ENCODE results near the gene RTN4RL1.
A peak's percentile ranks its signal among the peaks of the same experiment; 100 is the strongest.

The RTN4RL1 gene

DNA sequence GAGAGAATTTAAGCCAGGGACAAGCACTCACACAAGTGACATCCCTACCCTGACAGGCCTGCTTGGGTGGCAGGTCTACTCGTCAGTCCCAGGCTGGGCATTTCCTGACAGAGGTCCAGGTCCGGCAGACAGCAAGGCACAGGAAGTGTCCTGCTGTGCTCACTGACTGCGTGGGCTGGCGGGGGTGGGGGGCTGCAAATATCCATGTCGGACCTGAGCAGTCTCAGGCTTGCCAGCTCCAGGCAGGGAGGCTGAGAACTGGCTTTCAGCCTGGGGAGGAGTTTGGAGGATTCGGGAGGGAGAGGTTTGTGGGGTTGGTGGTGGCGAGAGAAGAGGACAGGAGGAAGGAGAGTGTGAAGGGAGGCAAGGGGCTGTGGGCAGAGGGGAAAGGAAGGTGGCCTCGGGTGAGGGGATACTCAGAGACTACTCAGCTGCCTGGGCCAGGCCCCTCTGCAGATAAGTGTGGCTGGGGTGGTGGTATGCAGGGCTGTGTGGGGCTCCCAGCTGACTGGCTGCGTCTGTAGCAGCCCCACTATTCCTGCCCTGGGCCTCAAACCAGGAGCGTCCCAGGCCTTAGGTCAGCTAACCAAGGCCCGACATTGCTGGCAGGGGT, 37.5 kb upstream of the RTN4RL1 start:
- no peak for DNase-seq
- Mint-ChIP-seq H3K4me1 (peaks cover 75% of the 10 kb centered on the region), H3K27ac (peak overlapping the region in 1 of 2 donors; percentile 83)

DNA sequence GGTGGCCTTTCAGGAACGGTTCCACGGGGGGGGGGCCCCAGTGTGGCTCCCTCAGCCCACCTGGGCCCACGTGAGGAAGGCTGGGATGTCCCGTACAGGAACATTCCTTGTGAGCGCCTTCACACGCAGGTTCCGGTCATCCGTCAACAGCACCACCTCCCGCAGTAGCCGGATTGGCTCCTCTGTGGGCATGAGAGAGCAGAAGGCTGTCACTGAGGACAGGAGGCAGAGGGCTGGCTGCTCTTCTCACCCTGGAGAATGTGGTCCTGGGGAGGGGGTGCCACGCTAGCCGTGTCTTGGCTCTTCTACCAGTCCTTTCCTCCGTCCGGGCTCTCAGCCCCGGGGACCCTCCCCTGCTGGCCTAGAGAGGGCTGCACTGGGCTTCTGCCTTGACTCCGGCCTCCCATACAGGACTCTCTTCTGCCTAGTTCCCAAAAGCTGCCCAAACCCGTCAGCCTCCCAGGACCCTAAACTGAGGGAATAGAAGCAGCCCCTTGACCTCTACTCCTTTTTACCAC, 36.4 kb upstream of the RTN4RL1 start:
- Mint-ChIP-seq H3K27ac (peak overlapping the region in 1 of 2 donors; percentile 89), H3K4me3 (no peak overlapping the region), H3K4me1 (peaks cover 67% of the 10 kb centered on the region), H3K9me3 (no peaks in the 10 kb centered on the region), H3K27me3 (no peaks in the 10 kb centered on the region)
- ATAC-seq (no peak), DNase-seq (no peak)

More for the DNA sequence above, 37.5 kb upstream of the RTN4RL1 start:
- no peak for ATAC-seq
- H3K27me3 Mint-ChIP-seq, result no peaks in the 10 kb centered on the region
- no peaks in the 10 kb centered on the region for H3K9me3 Mint-ChIP-seq
- H3K4me3 Mint-ChIP-seq, result no peak overlapping the region

DNA sequence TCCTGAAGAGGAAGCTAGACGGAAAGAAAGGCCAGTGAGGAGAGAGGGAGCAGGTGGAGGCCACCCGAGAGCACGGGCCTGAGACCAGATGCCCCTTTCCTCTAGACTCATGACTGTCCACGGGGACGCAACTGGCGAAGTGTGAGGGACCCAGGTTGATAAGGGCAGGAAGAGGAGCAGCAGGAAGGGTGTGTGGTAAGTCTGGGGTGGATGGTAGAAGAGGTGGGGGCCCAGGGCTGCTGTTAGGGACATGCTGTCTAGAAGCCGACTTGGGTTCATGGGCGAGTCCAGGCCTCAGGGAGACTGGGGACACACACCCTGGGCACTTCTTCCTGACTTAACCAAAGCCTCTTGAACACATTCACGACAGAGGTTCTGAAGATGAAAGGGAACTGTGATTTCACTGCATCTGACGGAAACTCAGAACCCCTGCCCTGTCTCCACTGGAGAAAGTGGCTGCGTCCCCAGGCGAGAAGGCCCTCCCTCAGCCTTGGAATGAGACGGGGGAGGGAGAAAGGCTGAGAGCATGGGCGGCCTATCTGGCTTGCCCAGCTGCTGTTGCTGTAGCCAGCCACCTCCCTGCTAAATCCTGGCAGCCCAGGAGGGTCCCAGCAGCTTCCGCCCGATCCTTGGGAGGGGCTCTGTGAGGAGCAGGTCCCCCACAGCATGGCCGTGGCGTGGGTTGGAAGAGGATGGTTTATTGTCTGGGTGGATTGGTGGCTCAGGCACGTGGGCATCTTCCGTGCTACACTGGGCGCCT, 35.7 kb upstream of the RTN4RL1 start:
- Mint-ChIP-seq H3K27me3 (no peaks in the 10 kb centered on the region), H3K4me1 (peaks cover 67% of the 10 kb centered on the region), H3K9me3 (no peaks in the 10 kb centered on the region), H3K4me3 (peak overlapping the region in 1 of 2 donors; percentile 15), H3K27ac (peak overlapping the region; percentile 14 to 96)
- DNase-seq (no peak), ATAC-seq (no peak)

DNA sequence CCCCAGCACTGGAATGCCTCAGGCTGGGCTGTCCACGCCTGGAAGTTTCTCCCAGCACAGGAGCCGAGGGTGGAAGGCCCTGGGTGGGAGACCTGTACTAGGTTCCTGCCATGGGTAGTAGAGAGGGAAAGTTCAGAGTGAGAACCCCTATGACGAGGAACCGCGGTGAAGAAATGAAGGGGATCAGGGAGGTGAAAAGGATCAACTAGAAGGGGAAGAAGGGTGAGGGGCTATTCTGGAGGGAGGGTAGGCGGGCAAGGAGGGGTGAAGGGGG, 35.2 kb upstream of the RTN4RL1 start:
- no peak for DNase-seq
- peaks cover 64% of the 10 kb centered on the region for H3K4me1 Mint-ChIP-seq
- H3K27me3 Mint-ChIP-seq, result no peaks in the 10 kb centered on the region
- H3K4me3 Mint-ChIP-seq, result no peak overlapping the region
- peak overlapping the region in 1 of 2 donors; percentile 96 for H3K27ac Mint-ChIP-seq
- H3K9me3 Mint-ChIP-seq, result no peaks in the 10 kb centered on the region
- ATAC-seq, result no peak

DNA sequence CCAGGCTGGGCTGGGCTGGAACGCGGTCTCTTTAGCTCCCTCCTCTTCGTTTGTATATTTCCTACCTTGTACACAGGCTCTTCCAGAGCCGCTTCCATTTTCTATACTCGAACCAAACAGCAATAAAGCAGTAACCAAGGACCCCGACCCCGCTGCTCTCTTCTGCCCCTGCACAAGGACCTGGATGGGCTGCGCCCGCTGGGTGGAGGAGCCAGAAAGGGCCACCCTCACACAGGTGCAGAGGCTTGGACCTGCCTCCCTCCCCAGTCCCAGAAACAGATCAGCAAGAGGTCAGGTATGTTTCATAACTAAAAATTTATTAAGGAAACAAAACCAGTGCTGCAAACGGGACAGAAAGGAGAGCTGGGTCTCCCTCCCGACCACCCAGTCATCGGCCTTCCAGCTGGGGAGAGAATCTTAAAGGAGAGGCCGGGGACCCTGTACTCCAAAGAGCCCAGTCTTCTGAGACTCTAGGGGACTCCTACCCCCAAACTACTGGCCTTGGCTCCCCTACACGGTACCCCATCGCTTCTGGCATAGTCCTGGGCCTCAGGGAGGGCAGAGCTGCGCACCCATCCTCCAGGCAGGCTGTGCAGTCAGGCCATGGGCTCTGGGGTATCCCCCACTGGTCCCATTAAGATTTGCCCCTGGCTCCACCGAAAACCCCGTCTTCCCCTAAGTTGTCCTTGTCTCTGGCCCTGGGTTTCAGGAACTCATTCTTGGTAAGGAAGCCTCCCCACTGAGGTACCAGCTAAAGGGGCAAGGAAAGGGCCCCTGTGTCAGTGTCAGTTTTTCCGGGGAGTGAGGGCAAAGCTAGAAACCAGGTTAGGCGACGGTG, 34.6 kb upstream of the RTN4RL1 start:
- Mint-ChIP-seq H3K27ac (peak overlapping the region in 1 of 2 donors; percentile 96), H3K27me3 (no peaks in the 10 kb centered on the region), H3K9me3 (no peaks in the 10 kb centered on the region), H3K4me1 (peaks cover 58% of the 10 kb centered on the region), H3K4me3 (peak overlapping the region; percentile 49 to 79)
- ATAC-seq, result no peak
- no peak for DNase-seq

DNA sequence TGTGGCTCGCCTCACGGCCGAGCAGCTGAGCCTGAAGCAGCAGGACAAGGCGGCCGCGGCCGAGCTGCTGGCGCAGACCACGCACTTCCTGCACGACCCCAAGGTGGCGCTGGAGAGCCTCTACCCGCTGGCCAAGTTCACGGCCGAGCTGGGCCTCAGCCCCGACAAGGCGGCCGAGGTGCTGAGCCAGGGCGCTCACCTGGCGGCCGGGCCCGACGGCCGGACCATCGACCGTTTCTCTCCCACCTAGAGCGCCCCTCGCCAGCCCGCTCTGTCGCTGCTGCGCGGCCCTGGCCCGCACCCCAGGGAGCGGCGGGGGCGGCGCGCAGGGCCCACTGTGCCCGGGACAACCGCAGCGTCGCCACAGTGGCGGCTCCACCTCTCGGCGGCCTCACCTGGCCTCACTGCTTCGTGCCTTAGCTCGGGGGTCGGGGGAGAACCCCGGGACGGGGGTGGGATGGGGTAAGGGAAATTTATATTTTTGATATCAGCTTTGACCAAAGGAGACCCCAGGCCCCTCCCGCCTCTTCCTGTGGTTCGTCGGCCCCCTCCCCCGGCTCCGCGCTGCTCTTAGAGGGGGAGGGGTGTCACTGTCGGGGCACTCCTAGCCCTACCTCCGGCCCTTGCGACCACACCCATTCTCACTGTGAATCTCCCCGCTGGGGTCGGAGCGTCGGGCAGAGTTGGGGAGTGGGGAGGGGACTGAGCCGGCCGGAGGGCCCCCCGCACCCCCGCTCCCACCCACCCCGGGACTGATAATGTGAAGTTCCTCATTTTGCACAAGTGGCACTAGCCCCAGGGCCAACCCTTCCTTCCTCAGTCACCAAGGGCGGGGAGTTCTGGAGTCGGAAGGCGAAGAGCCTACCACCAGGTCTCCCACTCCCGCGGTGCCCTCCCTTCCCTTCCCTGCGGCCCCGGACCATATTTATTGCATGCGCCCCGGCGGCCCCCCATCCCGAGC, 33.7 kb upstream of the RTN4RL1 start:
- ATAC-seq (no peak), DNase-seq (peak; percentile 76 to 77)
- H3K27ac Mint-ChIP-seq, result peak overlapping the region in 1 of 2 donors; percentile 96
- H3K4me1 Mint-ChIP-seq, result peaks cover 59% of the 10 kb centered on the region
- H3K27me3 Mint-ChIP-seq, result no peaks in the 10 kb centered on the region
- peak overlapping the region; percentile 49 to 79 for H3K4me3 Mint-ChIP-seq
- no peaks in the 10 kb centered on the region for H3K9me3 Mint-ChIP-seq

DNA sequence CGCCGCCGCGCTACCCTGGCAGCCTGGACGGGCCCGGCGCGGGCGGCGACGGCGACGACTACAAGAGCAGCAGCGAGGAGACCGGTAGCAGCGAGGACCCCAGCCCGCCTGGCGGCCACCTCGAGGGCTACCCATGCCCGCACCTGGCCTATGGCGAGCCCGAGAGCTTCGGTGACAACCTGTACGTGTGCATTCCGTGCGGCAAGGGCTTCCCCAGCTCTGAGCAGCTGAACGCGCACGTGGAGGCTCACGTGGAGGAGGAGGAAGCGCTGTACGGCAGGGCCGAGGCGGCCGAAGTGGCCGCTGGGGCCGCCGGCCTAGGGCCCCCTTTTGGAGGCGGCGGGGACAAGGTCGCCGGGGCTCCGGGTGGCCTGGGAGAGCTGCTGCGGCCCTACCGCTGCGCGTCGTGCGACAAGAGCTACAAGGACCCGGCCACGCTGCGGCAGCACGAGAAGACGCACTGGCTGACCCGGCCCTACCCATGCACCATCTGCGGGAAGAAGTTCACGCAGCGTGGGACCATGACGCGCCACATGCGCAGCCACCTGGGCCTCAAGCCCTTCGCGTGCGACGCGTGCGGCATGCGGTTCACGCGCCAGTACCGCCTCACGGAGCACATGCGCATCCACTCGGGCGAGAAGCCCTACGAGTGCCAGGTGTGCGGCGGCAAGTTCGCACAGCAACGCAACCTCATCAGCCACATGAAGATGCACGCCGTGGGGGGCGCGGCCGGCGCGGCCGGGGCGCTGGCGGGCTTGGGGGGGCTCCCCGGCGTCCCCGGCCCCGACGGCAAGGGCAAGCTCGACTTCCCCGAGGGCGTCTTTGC, 32.8 kb upstream of the RTN4RL1 start:
- Mint-ChIP-seq H3K4me3 (peak overlapping the region in 1 of 2 donors; percentile 68), H3K27me3 (no peaks in the 10 kb centered on the region), H3K27ac (peak overlapping the region in 1 of 2 donors; percentile 48), H3K4me1 (peaks cover 59% of the 10 kb centered on the region), H3K9me3 (no peaks in the 10 kb centered on the region)
- ATAC-seq, result no peak
- peak in 1 of 2 donors; percentile 54 for DNase-seq

DNA sequence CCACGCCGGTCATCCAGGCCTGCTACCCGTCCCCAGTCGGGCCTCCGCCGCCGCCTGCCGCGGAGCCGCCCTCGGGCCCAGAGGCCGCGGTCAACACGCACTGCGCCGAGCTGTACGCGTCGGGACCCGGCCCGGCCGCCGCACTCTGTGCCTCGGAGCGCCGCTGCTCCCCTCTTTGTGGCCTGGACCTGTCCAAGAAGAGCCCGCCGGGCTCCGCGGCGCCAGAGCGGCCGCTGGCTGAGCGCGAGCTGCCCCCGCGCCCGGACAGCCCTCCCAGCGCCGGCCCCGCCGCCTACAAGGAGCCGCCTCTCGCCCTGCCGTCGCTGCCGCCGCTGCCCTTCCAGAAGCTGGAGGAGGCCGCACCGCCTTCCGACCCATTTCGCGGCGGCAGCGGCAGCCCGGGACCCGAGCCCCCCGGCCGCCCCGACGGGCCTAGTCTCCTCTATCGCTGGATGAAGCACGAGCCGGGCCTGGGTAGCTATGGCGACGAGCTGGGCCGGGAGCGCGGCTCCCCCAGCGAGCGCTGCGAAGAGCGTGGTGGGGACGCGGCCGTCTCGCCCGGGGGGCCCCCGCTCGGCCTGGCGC, 32.1 kb upstream of the RTN4RL1 start:
- H3K9me3 Mint-ChIP-seq, result no peaks in the 10 kb centered on the region
- peak overlapping the region in 1 of 2 donors; percentile 68 for H3K4me3 Mint-ChIP-seq
- H3K27me3 Mint-ChIP-seq, result peaks cover 1% of the 10 kb centered on the region
- peak in 1 of 2 donors; percentile 57 for DNase-seq
- no peak overlapping the region for H3K27ac Mint-ChIP-seq
- ATAC-seq, result no peak
- H3K4me1 Mint-ChIP-seq, result peaks cover 55% of the 10 kb centered on the region

DNA sequence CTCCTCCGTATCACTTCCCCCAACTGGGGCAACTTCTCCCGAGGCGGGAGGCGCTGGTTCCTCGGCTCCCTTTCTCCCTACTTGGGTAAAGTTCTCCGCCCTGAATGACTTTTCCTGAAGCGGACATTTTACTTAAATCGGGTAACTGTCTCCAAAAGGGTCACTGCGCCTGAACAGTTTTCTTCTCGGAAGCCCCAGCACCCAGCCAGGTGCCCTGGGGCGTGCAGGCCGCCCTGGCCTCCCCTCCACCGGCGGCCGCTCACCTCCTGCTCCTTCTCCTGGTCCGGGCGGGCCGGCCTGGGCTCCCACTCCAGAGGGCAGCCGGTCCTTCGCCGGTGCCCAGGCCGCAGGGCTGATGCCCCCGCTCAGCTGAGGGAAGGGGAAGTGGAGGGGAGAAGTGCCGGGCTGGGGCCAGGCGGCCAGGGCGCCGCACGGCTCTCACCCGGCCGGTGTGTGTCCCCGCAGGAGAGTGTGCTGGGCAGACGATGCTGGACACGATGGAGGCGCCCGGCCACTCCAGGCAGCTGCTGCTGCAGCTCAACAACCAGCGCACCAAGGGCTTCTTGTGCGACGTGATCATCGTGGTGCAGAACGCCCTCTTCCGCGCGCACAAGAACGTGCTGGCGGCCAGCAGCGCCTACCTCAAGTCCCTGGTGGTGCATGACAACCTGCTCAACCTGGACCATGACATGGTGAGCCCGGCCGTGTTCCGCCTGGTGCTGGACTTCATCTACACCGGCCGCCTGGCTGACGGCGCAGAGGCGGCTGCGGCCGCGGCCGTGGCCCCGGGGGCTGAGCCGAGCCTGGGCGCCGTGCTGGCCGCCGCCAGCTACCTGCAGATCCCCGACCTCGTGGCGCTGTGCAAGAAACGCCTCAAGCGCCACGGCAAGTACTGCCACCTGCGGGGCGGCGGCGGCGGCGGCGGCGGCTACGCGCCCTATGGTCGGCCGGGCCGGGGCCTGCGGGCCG, 31.4 kb upstream of the RTN4RL1 start:
- H3K27ac Mint-ChIP-seq, result peak overlapping the region in 1 of 2 donors; percentile 89
- ATAC-seq (no peak), DNase-seq (peak; percentile 73 to 81)
- no peaks in the 10 kb centered on the region for H3K9me3 Mint-ChIP-seq
- peaks cover 57% of the 10 kb centered on the region for H3K4me1 Mint-ChIP-seq
- peaks cover 9% of the 10 kb centered on the region for H3K27me3 Mint-ChIP-seq
- H3K4me3 Mint-ChIP-seq, result peak overlapping the region; percentile 79 to 86

DNA sequence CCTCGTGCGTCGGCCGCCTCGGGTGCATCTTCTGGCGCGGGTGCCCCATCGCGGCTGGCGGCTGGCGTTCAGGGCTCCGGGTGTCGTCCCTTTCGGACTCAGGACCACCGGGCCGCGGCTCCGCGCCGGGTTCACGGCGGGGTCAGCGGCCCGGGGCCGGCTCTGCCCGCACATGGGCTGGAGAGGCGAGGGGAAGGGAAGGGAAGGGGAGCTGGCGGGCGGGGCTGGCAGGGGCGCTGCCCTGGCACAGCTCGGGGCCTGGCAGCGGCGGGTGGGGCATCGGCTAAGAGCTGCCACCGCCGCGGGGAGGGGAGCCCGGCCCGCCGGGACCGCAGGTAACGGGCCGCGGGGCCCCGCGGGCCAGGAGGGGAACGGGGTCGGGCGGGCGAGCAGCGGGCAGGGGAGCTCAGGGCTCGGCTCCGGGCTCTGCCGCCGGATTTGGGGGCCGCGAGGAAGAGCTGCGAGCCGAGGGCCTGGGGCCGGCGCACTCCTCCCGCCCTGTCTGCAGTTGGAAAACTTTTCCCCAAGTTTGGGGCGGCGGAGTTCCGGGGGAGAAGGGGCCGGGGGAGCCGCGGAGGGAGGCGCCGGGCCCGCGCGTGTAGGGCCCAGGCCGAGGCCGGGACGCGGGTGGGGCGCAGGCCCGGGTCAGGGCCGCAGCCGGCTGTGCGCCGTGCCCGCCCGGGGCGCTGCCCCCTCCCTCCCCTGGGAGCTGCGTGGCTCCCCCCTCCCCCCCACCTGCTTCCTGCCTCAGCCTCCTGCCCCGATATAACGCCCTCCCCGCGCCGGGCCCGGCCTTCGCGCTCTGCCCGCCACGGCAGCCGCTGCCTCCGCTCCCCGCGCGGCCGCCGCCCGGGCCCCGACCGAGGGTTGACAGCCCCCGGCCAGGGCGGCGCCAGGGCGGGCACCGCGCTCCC, 30.4 kb upstream of the RTN4RL1 start:
- H3K27ac Mint-ChIP-seq, result peak overlapping the region; percentile 42 to 46
- peak overlapping the region; percentile 79 to 86 for H3K4me3 Mint-ChIP-seq
- H3K9me3 Mint-ChIP-seq, result no peaks in the 10 kb centered on the region
- DNase-seq (peak; percentile 54 to 62), ATAC-seq (peak; percentile 7)
- H3K27me3 Mint-ChIP-seq, result peaks cover 18% of the 10 kb centered on the region
- H3K4me1 Mint-ChIP-seq, result peaks cover 49% of the 10 kb centered on the region

DNA sequence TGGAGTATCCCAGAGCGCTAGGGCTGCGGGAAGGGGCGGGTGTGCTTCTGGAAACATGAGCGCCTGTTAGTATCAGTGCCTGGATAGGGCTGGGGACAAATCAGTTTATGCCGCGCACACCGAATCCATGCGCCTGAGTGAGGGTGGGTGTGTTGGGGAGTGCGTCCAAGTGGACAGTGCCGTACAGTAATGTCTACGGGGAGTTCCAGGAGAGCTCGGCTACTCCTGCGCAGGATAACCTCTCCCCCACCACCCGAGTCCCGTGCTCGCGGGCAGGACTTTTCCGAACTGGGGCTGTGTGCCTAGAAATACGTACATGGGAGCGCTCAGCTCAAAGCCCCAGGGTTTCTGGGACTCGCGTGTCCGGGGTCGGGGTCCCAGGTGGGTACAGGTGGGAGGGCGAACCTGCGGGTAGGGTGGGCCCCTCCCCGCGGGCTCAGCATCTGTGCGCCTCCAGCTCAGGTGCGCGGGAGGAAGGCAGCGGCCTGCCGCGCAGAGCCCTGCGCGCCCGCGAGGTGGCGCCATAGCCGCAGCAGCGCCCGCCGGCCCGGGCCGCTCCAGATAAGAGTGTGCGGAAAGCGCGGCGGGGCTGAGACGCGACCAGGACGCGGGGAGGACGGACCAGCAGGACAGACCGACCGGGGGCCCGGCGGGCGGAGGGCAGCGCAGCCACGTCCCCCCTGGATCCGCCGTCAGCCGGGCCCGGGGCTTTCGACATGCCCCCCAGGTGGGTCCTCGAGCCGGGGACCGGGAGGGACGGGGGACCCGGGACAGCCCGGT, 29.6 kb upstream of the RTN4RL1 start, which contains the start of gene HIC1:
TSS of gene HIC1 (plus strand) at position 592 of the 780 bp plus-strand sequence. CDS start 1,588 bp downstream, outside the sequence.
- H3K4me3 Mint-ChIP-seq, result peak within 1 kb of the TSS; percentile 85
- DNase-seq (peak; percentile 87 to 92), ATAC-seq (peak; percentile 72)
- peak within 1 kb of the TSS; percentile 85 to 86 for H3K27ac Mint-ChIP-seq
- H3K4me1 Mint-ChIP-seq, result peaks cover 41% of the 10 kb centered on the region
- H3K27me3 Mint-ChIP-seq, result peaks cover 18% of the 10 kb centered on the region
- H3K9me3 Mint-ChIP-seq, result no peaks in the 10 kb centered on the region
